ENCODE results near the gene FAM72B. TPM values are rescaled to one million over a fixed set of nuclear protein-coding genes. Genes with fewer than 3 reads are reported as not detected.
"Not testable (repeated sequence)": the region's sequence is repeated elsewhere in the genome, so short reads cannot be mapped to it uniquely, and the experiment has no call there.

FAM72B gene
- total RNA-seq, 4 donors from 2014 or later = 1.1 TPM; not detected in 3

GRCh38 chr1:121210778-121211177, 26.6 kb upstream of the FAM72B start:
- H3K4me3 ChIP-seq, ATAC-seq, H3K4me1 ChIP-seq, H3K36me3 ChIP-seq, H3K27me3 ChIP-seq, H3K27ac ChIP-seq, H3K9me3 ChIP-seq: not testable (repeated sequence)
- 80% methylated on average over 1 of the region's 2 CpGs; no CpG with 5 or more reads in 1 of the 2 donors for WGBS, 2 donors (ENCODE audit: low coverage in 1 of 2)

- not testable (repeated sequence) for H3K4me3 ChIP-seq, H3K27me3 ChIP-seq, H3K9me3 ChIP-seq, H3K27ac ChIP-seq, H3K36me3 ChIP-seq, H3K4me1 ChIP-seq, ATAC-seq
- WGBS, 2 donors (ENCODE audit: low coverage in 1 of 2) = 86 to 89% methylated on average over 1 to 3 of the region's 6 CpGs
Measured at GRCh38 chr1:121208375-121208774, 24.2 kb upstream of the FAM72B start.

- H3K4me1 ChIP-seq, ATAC-seq, H3K27ac ChIP-seq, H3K36me3 ChIP-seq, H3K9me3 ChIP-seq, H3K27me3 ChIP-seq, H3K4me3 ChIP-seq: not testable (repeated sequence)
- WGBS, 2 donors (ENCODE audit: low coverage in 1 of 2) = 100% methylated on average over 1 of the region's 2 CpGs
Measured at GRCh38 chr1:121207328-121207727, 23.2 kb upstream of the FAM72B start.

- not testable (repeated sequence) for H3K27ac ChIP-seq, H3K27me3 ChIP-seq, H3K4me3 ChIP-seq, ATAC-seq, H3K9me3 ChIP-seq, H3K4me1 ChIP-seq, H3K36me3 ChIP-seq
- 80 to 83% methylated on average over 1 of the region's 8 CpGs for WGBS, 2 donors (ENCODE audit: low coverage in 1 of 2)
Measured at GRCh38 chr1:121205786-121206711, 21.9 kb upstream of the FAM72B start.

- H3K4me3 ChIP-seq, H3K36me3 ChIP-seq, H3K4me1 ChIP-seq, ATAC-seq, H3K9me3 ChIP-seq, H3K27ac ChIP-seq, H3K27me3 ChIP-seq: not testable (repeated sequence)
- 60 to 94% methylated on average over 1 to 2 of the region's 3 CpGs for WGBS, 2 donors (ENCODE audit: low coverage in 1 of 2)
Measured at GRCh38 chr1:121202986-121203385, 18.8 kb upstream of the FAM72B start.

GRCh38 chr1:121200985-121201981, 17.1 kb upstream of the FAM72B start:
- not testable (repeated sequence) for H3K9me3 ChIP-seq, H3K27ac ChIP-seq, H3K4me3 ChIP-seq, H3K27me3 ChIP-seq, H3K36me3 ChIP-seq, H3K4me1 ChIP-seq, ATAC-seq
- WGBS, 2 donors (ENCODE audit: low coverage in 1 of 2) = 46 to 69% methylated on average over 3 to 9 of the region's 13 CpGs

GRCh38 chr1:121200232-121200631, 16.1 kb upstream of the FAM72B start:
- ATAC-seq, H3K9me3 ChIP-seq: not testable (repeated sequence)
- no CpG with 5 or more reads among the region's 1 CpG for WGBS, 2 donors (ENCODE audit: low coverage in 1 of 2)

GRCh38 chr1:121199763-121200162, 15.6 kb upstream of the FAM72B start:
- ATAC-seq, H3K27ac ChIP-seq, H3K9me3 ChIP-seq, H3K36me3 ChIP-seq, H3K27me3 ChIP-seq, H3K4me3 ChIP-seq, H3K4me1 ChIP-seq: not testable (repeated sequence)
- WGBS, 2 donors (ENCODE audit: low coverage in 1 of 2) = no CpG with 5 or more reads among the region's 3 CpGs

More at GRCh38 chr1:121200232-121200631, 16.1 kb upstream of the FAM72B start:
- H3K27me3 ChIP-seq, H3K36me3 ChIP-seq, H3K4me1 ChIP-seq, H3K27ac ChIP-seq, H3K4me3 ChIP-seq: not testable (repeated sequence)

- not testable (repeated sequence) for H3K4me3 ChIP-seq, H3K27me3 ChIP-seq, H3K27ac ChIP-seq, H3K4me1 ChIP-seq, H3K36me3 ChIP-seq, H3K9me3 ChIP-seq, ATAC-seq
- 100% methylated on average over 3 of the region's 7 CpGs; no CpG with 5 or more reads in 1 of the 2 donors for WGBS, 2 donors (ENCODE audit: low coverage in 1 of 2)
Measured at GRCh38 chr1:121197095-121197882, 13.1 kb upstream of the FAM72B start.

GRCh38 chr1:121192512-121192911, 8.4 kb upstream of the FAM72B start:
- not testable (repeated sequence) for ATAC-seq, H3K27me3 ChIP-seq, H3K36me3 ChIP-seq, H3K4me1 ChIP-seq, H3K9me3 ChIP-seq, H3K27ac ChIP-seq, H3K4me3 ChIP-seq
- no CpG with 5 or more reads among the region's 2 CpGs for WGBS, 2 donors (ENCODE audit: low coverage in 1 of 2)

- peak overlapping the region in 1 of 2 donors; percentile 29 for H3K4me3 ChIP-seq
- H3K4me1 ChIP-seq, H3K27ac ChIP-seq, H3K9me3 ChIP-seq, ATAC-seq, H3K36me3 ChIP-seq, H3K27me3 ChIP-seq: not testable (repeated sequence)
- 73 to 78% methylated on average over 3 of the region's 5 CpGs for WGBS, 2 donors (ENCODE audit: low coverage in 1 of 2)
Measured at GRCh38 chr1:121187914-121188313, 3.8 kb upstream of the FAM72B start.

GRCh38 chr1:121186191-121186590, 2.1 kb upstream of the FAM72B start:
- H3K27me3 ChIP-seq, H3K36me3 ChIP-seq, H3K4me1 ChIP-seq, H3K9me3 ChIP-seq, ATAC-seq: not testable (repeated sequence)
- Histone ChIP-seq H3K4me3 (peak overlapping the region; percentile 27 to 53), H3K27ac (peak overlapping the region in 3 of 4 donors; percentile 31 to 51 (median 51))
- WGBS, 2 donors (ENCODE audit: low coverage in 1 of 2) = no CpG with 5 or more reads among the region's 20 CpGs
